ENCODE data around the gene MCUB. TPM values are rescaled to one million over a fixed set of nuclear protein-coding genes. Genes with fewer than 3 reads are reported as not detected.

MCUB gene
- total and polyA plus RNA-seq, 9 of the 15 experiments (the other 6 are each of a cell fraction or from before 2014, with no cell fraction given): 1.4 to 21.5 (median 5.4) TPM

DNA sequence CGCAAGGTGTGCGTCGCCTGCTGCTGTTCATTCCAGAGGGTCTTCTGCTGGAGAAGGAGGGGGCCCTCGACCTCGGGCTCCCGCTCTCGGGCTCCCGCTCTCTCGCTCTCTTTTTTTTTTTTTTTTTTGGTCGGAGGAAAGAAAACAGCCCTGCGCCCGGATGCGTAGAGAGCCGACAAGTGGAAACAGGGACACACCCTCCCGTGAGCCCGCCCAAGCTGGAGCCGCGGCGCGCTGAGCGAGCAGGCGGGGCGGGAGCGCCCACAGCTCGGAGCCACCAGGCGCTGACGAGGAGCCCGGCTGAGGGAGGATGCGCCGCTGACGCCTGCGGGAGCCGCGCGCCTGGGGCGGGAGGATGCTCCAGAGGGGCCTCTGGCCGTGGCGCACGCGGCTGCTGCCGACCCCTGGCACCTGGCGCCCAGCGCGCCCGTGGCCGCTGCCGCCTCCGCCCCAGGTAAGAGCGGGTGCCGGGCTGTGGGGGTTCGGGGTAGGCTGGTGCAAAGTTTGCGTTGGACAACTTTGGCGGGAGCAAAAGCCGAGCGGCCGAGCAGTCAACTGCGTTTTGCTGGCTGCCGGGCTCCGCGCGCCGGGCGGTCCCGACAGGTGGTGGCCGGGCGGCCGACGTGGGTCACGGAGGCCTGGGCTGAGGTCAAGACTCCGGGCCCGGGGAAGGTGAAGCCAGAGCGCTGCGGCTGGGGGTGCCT lies at the start of gene MCUB (continued):
- TF ChIP-seq PHF8 (IDR thresholded peaks at IDR 0.05; ENCODE audit: borderline replicate concordance, low read length) (peak; percentile 31; the same call in 1 of the 2 replicates), CREM (IDR thresholded peaks at IDR 0.05; ENCODE audit: low read depth) (peak; percentile 43)

DNA sequence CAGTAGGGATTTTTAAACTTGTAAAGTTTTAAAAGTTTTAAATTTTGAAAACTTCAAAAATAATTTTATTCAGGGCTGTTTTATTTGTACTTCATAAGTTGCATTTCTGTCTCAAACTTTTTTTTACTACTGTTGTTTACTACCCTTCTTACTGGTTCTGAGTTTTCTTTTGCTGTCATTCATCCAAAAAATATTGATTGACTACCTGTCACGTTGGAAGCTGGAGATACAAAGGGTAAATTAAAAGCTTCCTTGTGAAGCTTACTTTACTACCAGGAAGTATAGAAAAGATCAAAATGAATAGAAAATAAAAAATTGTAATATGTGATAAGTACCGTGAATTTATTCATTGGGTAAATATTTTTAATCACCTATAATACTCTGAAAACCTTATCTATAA lies 49.4 kb upstream of the MCUB start:
- Histone ChIP-seq H3K4me2 (ENCODE audit: insufficient read depth, low read length) (no peak overlapping the region), H3K9me1 (ENCODE audit: control insufficient read depth, insufficient read depth, low read length) (no peaks in the 10 kb centered on the region), H3K36me3 (ENCODE audit: control insufficient read depth, insufficient read depth, low read length) (peaks cover 52% of the 10 kb centered on the region; the same call in 2 of the 3 replicates), H3K9me3 (replicated peaks; ENCODE audit: control insufficient read depth, insufficient read depth, low read depth, low read length) (no peaks in the 10 kb centered on the region), H3K9ac (ENCODE audit: insufficient read depth in 1 of 2, low read depth in 2 of 2, low read length in 2 of 2) (no peak overlapping the region), H3K27ac (ENCODE audit: extremely low read depth, low read depth, low read length) (no peak overlapping the region), H3K79me2 (ENCODE audit: control insufficient read depth, insufficient read depth, low read length) (no peaks in the 10 kb centered on the region), H3K4me3 (no peak overlapping the region), H3K4me1 (replicated peaks in 1 of 2; ENCODE audit: control insufficient read depth in 2 of 2, insufficient read depth in 2 of 2, low read length in 2 of 2) (no peaks in the 10 kb centered on the region), H3K27me3 (ENCODE audit: control insufficient read depth in 2 of 2, insufficient read depth in 2 of 2, low read length in 2 of 2) (no peaks in the 10 kb centered on the region), H4K20me1 (replicated peaks; ENCODE audit: control insufficient read depth, insufficient read depth, low read length) (no peaks in the 10 kb centered on the region), H2AFZ (ENCODE audit: low read depth, low read length) (no peak overlapping the region)
- BruUV-seq (replicated peaks): no TSS peak
- ChIA-PET CTCF (ENCODE audit: low intra/inter-chr PET ratio) (no interaction called here), POLR2A (interaction anchor here (0.7 to 0.9 kb wide), 2 partner anchors 19 to 53 kb away, joined by 3 read pairs; no protein-coding TSS in a partner anchor)
- no peak for FAIRE-seq
- intact Hi-C loops (cut with micrococcal nuclease) (no loop called here), in situ Hi-C loops (cut with MboI) (no loop called here)
- TF ChIP-seq ETV6 (IDR thresholded peaks at IDR 0.05; ENCODE audit: borderline replicate concordance in 1 of 2, low read depth in 2 of 2, low read length in 1 of 2) (no peak), ETV6 (CRISPR knock-in tag; IDR thresholded peaks at IDR 0.05; ENCODE audit: borderline replicate concordance) (no peak)
- 60% methylated on average over 2 of the region's 2 CpGs for WGBS (ENCODE audit: insufficient coverage, low coverage, missing lambda C conversion rate)
- ATAC-seq: no peak
- no peak for DNase-seq (ENCODE audit: extremely low read depth in 1 of 4, low spot score in 3 of 4)
